ENCODE measurements around the gene CLIP3.
"Not testable (repeated sequence)": the region's sequence is repeated elsewhere in the genome, so short reads cannot be mapped to it uniquely, and the experiment has no call there.

Gene CLIP3

DNA sequence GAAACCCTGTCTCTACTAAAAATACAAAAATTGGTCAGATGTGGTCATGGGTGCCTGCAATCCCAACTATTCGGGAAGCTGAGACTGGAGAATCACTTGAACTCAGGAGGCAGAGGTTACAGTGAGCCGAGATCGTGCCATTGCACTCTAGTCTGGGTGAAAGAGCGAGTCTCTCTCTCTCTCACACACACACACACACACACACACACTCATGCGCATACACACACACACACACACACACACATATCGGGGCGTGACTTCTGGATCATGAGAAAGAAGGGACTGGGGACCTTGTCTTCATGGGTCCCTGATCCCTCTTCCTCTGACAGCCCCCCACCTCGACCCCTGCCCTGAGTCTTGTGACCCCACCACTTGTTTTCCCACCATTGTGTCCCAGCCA is 49.5 kb downstream of the CLIP3 start:
- Histone ChIP-seq H3F3A (ENCODE audit: insufficient read depth, low read length) (no peaks in the 10 kb centered on the region), H3K27me3 (replicated peaks; ENCODE audit: insufficient read depth, low read length) (peaks cover 76% of the 10 kb centered on the region), H3K36me3 (replicated peaks; ENCODE audit: insufficient read depth, low read length) (no peaks in the 10 kb centered on the region), H3K79me2 (ENCODE audit: low read length) (no peaks in the 10 kb centered on the region), H4K20me1 (ENCODE audit: insufficient read depth, low read length) (no peaks in the 10 kb centered on the region), H3K9me2 (replicated peaks; ENCODE audit: insufficient read depth, low read length) (no peaks in the 10 kb centered on the region), H3K4me1 (ENCODE audit: low read length) (no peaks in the 10 kb centered on the region), H3K4me3 (ENCODE audit: low read length) (no peak overlapping the region), H3K27ac (ENCODE audit: low read length) (no peak overlapping the region), H3K9me3 (replicated peaks; ENCODE audit: insufficient read depth, low read length) (no peaks in the 10 kb centered on the region), H3K9ac (ENCODE audit: low read length) (no peak overlapping the region), H3K4me2 (ENCODE audit: low read depth, low read length) (no peak overlapping the region), H2AFZ (ENCODE audit: low read length) (no peak overlapping the region)
- no peak for DNase-seq
- TF ChIP-seq EZH2phosphoT487 (IDR thresholded peaks at IDR 0.05; ENCODE audit: low read length): no peak
- TF ChIP-seq, protein P1, sequence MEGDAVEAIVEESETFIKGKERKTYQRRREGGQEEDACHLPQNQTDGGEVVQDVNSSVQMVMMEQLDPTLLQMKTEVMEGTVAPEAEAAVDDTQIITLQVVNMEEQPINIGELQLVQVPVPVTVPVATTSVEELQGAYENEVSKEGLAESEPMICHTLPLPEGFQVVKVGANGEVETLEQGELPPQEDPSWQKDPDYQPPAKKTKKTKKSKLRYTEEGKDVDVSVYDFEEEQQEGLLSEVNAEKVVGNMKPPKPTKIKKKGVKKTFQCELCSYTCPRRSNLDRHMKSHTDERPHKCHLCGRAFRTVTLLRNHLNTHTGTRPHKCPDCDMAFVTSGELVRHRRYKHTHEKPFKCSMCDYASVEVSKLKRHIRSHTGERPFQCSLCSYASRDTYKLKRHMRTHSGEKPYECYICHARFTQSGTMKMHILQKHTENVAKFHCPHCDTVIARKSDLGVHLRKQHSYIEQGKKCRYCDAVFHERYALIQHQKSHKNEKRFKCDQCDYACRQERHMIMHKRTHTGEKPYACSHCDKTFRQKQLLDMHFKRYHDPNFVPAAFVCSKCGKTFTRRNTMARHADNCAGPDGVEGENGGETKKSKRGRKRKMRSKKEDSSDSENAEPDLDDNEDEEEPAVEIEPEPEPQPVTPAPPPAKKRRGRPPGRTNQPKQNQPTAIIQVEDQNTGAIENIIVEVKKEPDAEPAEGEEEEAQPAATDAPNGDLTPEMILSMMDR (IDR thresholded peaks at IDR 0.05; ENCODE audit: low read length): no peak
- no peak for TF ChIP-seq EZH2 (optimal IDR thresholded peaks at IDR 0.05; ENCODE audit: low read depth, low read length)

DNA sequence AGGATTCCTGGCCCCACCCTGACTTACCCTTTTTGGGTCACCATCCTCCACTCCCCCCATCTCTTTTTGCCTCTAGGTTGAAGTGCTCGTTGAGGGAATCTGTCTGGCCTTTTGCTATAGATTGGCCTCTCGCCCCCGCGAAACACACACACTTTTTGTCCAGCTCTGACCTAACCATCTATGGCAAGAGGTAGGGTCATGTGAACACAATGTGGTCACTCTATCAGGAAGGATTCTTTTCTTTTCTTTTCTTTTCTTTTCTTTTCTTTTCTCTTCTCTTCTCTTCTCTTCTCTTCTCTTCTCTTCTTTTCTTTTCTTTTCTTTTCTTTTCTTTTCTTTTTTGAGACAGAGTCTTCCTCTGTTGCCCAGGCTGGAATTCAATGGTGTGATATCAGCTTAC is 51.7 kb downstream of the CLIP3 start:
- H3K4me2 ChIP-seq (ENCODE audit: low read depth, low read length); H3F3A ChIP-seq (ENCODE audit: insufficient read depth, low read length); H3K9me3 ChIP-seq (replicated peaks; ENCODE audit: insufficient read depth, low read length); H3K36me3 ChIP-seq (replicated peaks; ENCODE audit: insufficient read depth, low read length); H3K9me2 ChIP-seq (replicated peaks; ENCODE audit: insufficient read depth, low read length); H3K27ac ChIP-seq (ENCODE audit: low read length); H3K4me1 ChIP-seq (ENCODE audit: low read length); H2AFZ ChIP-seq (ENCODE audit: low read length); H3K9ac ChIP-seq (ENCODE audit: low read length); H3K79me2 ChIP-seq (ENCODE audit: low read length); DNase-seq; H4K20me1 ChIP-seq (ENCODE audit: insufficient read depth, low read length); H3K4me3 ChIP-seq (ENCODE audit: low read length): not testable (repeated sequence)
- peaks cover 77% of the 10 kb centered on the region for H3K27me3 ChIP-seq (replicated peaks; ENCODE audit: insufficient read depth, low read length)

DNA sequence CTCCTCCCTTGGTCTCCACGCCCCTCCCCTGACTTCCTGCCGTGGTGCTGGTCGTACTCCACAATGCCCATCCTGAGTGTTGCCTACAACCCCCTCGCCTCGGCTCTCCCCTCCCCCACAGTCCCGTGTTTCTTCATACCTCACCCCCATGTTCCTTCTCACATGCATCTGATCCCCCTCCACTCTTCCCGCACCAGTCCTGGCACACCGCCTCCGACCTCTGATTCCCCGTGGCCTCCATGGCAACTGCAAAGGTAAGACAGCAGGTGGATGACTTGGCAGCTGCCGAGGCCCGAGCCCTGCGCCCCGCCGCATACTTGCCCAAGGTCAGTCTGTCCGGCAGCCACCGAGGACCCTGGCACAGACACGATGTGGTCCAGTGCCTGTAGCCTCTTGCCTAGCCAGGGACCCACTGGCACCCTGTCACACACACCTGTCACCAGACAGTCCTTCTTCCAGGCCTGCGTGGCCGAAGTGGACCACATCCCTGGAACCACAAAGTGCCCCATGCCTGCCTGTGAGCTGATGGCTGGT is 53.8 kb downstream of the CLIP3 start:
- Histone ChIP-seq H3K79me2 (ENCODE audit: low read length) (no peaks in the 10 kb centered on the region), H3F3A (ENCODE audit: insufficient read depth, low read length) (no peaks in the 10 kb centered on the region), H3K9me2 (replicated peaks; ENCODE audit: insufficient read depth, low read length) (no peaks in the 10 kb centered on the region), H3K9ac (ENCODE audit: low read length) (no peak overlapping the region), H3K36me3 (replicated peaks; ENCODE audit: insufficient read depth, low read length) (no peaks in the 10 kb centered on the region), H3K4me2 (ENCODE audit: low read depth, low read length) (no peak overlapping the region), H2AFZ (ENCODE audit: low read length) (no peak overlapping the region), H3K4me3 (ENCODE audit: low read length) (no peak overlapping the region), H3K27me3 (replicated peaks; ENCODE audit: insufficient read depth, low read length) (peaks cover 68% of the 10 kb centered on the region), H3K9me3 (replicated peaks; ENCODE audit: insufficient read depth, low read length) (no peaks in the 10 kb centered on the region), H3K27ac (ENCODE audit: low read length) (no peak overlapping the region), H3K4me1 (ENCODE audit: low read length) (no peaks in the 10 kb centered on the region), H4K20me1 (ENCODE audit: insufficient read depth, low read length) (no peaks in the 10 kb centered on the region)
- no peak for DNase-seq
- TF ChIP-seq, protein P1 (IDR thresholded peaks at IDR 0.05; ENCODE audit: low read length): no peak
- TF ChIP-seq EZH2 (optimal IDR thresholded peaks at IDR 0.05; ENCODE audit: low read depth, low read length): no peak
- no peak for TF ChIP-seq EZH2phosphoT487 (IDR thresholded peaks at IDR 0.05; ENCODE audit: low read length)

- Histone ChIP-seq H4K20me1 (ENCODE audit: insufficient read depth, low read length) (no peaks in the 10 kb centered on the region), H3K79me2 (ENCODE audit: low read length) (no peaks in the 10 kb centered on the region), H3K9me2 (replicated peaks; ENCODE audit: insufficient read depth, low read length) (no peaks in the 10 kb centered on the region), H3K27me3 (replicated peaks; ENCODE audit: insufficient read depth, low read length) (peaks cover 70% of the 10 kb centered on the region), H3K4me3 (ENCODE audit: low read length) (no peak overlapping the region), H3K9ac (ENCODE audit: low read length) (no peak overlapping the region), H3K9me3 (replicated peaks; ENCODE audit: insufficient read depth, low read length) (no peaks in the 10 kb centered on the region), H2AFZ (ENCODE audit: low read length) (no peak overlapping the region), H3K4me1 (ENCODE audit: low read length) (no peaks in the 10 kb centered on the region), H3F3A (ENCODE audit: insufficient read depth, low read length) (no peaks in the 10 kb centered on the region), H3K4me2 (ENCODE audit: low read depth, low read length) (no peak overlapping the region), H3K36me3 (replicated peaks; ENCODE audit: insufficient read depth, low read length) (no peaks in the 10 kb centered on the region), H3K27ac (ENCODE audit: low read length) (no peak overlapping the region)
- TF ChIP-seq EZH2phosphoT487 (IDR thresholded peaks at IDR 0.05; ENCODE audit: low read length) (no peak), EZH2 (optimal IDR thresholded peaks at IDR 0.05; ENCODE audit: low read depth, low read length) (no peak)
- TF ChIP-seq, protein P1 (IDR thresholded peaks at IDR 0.05; ENCODE audit: low read length): no peak
- DNase-seq: no peak
These were observed 54.4 kb downstream of the CLIP3 start for GRCh38 chr19:35978271-35978670.
